H1 (cell line): ENCODE data around the gene METTL25B. TPM values are rescaled to one million over a fixed set of nuclear protein-coding genes. Genes with fewer than 3 reads are reported as not detected.

ENCODE experiments used
- BACH1 ChIP-seq: IDR thresholded peaks from 2 replicates; pipeline ENCODE4 v1.6.1; 2012; ENCODE audit warnings: low read length, improper control_type of control experiment
- BRCA1 ChIP-seq: IDR thresholded peaks from 2 replicates; pipeline ENCODE4 v1.6.1; 2012; ENCODE audit warnings: low read depth, low read length, improper control_type of control experiment
- CBX8 ChIP-seq: fragments of 300-800, 300-1000 bp; sonication (generic); IDR thresholded peaks from 2 replicates; pipeline ENCODE4 v1.7.1; 2016; ENCODE audit warnings: low read depth, low read length, borderline replicate concordance
- CEBPB ChIP-seq: IDR thresholded peaks from 2 replicates; pipeline ENCODE4 v1.6.1; 2012; ENCODE audit warnings: low read depth, low read length
- CHD7 ChIP-seq: fragments of 300-600 bp; sonication (generic); IDR thresholded peaks from 2 replicates; pipeline ENCODE4 v1.7.1; 2012; ENCODE audit warnings: low read length, moderate library complexity, mild to moderate bottlenecking, inconsistent platforms; ENCODE audit not compliant: insufficient replicate concordance
- CTBP2 ChIP-seq: IDR thresholded peaks from 2 replicates; pipeline ENCODE4 v1.7.0; 2011; ENCODE audit warnings: borderline replicate concordance, mild to moderate bottlenecking, moderate library complexity, mixed read lengths, low read length; ENCODE audit not compliant: insufficient read depth, insufficient read length
- EGR1 ChIP-seq: IDR thresholded peaks from 2 replicates; pipeline ENCODE4 v1.6.1; 2011; ENCODE audit warnings: low read depth, low read length, borderline replicate concordance
- GABPA ChIP-seq: IDR thresholded peaks from 2 replicates; pipeline ENCODE4 v1.6.1; 2011; ENCODE audit warnings: mild to moderate bottlenecking, low read length, moderate library complexity, borderline replicate concordance; ENCODE audit not compliant: insufficient read depth
- KDM4A ChIP-seq: IDR thresholded peaks from one replicate; pipeline ENCODE4 v1.7.1; 2012; ENCODE audit warnings: low read depth, mild to moderate bottlenecking, moderate library complexity, low read length, inconsistent platforms; ENCODE audit not compliant: severe bottlenecking
- MAFK ChIP-seq: IDR thresholded peaks from 2 replicates; pipeline ENCODE4 v1.6.1; 2012; ENCODE audit warnings: low read depth, mild to moderate bottlenecking, improper control_type of control experiment, low read length
- SP4 ChIP-seq: IDR thresholded peaks from 2 replicates; pipeline ENCODE4 v1.6.1; 2012; ENCODE audit warnings: low read length, inconsistent platforms
- polyA plus RNA-seq, 7 experiments: library from polyadenylated mRNA; depleted of rRNA in 3 of 7; stranded (reverse) in 5 of 7; unstranded in 2 of 7; fragments of >200 nt in 5 of 7; fragments of 200-250 nt in 2 of 7; gene quantifications; 1 replicate in 5 of 7; 2 replicates in 1 of 7; 4 replicates in 1 of 7; pipeline versions ENCODE4 v1.2.1 to v1.2.3, GENCODE V29; 2011 to 2013; ENCODE audit warnings: missing spikeins in 2 of 7, mixed read lengths in 2 of 7
- total RNA-seq: library from RNA; stranded (reverse); fragmentation: NEBNext Ultra II Directional; extraction: Animal tissue kit (Norgen Biotek cat#: 25700); gene quantifications from 2 replicates; pipeline ENCODE4 v1.2.1, GENCODE V29; 2021

METTL25B gene
- total and polyA plus RNA-seq, 2 of the 8 experiments (the other 6 are each of a cell fraction or from before 2014, with no cell fraction given), result 28.4 to 30.1 TPM

- no peak for TF ChIP-seq CHD7
- no peak for TF ChIP-seq GABPA
- TF ChIP-seq MAFK, result no peak
- TF ChIP-seq CEBPB, result no peak
- TF ChIP-seq EGR1, result no peak
- no peak for TF ChIP-seq BRCA1
- no peak for TF ChIP-seq CTBP2
- no peak for TF ChIP-seq BACH1
- no peak for TF ChIP-seq CBX8
- no peak for TF ChIP-seq SP4
- TF ChIP-seq KDM4A, result no peak
These were observed 37.6 kb upstream of the METTL25B start (continued) for GRCh38 chr1:156690675-156691036.
